ENCODE data around the gene UPK3A.

The UPK3A gene

DNA sequence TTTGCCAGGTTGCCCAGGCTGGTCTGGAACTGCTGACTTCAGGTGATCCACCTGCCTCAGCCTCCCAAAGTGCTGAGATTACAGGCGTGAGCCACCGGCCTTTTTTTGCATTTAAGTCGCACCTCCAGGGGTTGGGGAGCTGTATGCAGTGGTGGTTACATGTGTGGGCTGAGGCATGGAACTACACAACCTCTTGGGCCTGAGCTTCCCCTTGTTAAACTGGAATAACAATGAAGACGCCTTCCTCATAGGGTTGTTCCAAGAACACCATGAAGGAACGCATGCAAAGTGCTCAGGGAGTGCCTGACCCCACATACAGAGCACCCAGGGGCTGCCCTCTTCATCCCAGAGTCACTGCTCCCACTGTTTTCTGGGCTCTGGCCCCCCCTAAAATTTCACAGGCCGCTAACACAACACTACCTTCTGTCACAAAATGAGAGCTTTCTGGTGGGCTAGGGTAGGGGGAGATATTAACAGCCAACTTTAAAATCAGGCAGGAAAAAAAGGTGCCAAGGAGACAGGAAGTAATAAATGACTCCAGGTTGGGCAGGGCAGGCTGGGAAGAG, 23.7 kb downstream of the UPK3A start:
- no peak overlapping the region for H2BK12ac ChIP-seq (ENCODE audit: low read length)
- no peak overlapping the region for H3K4me3 ChIP-seq (ENCODE audit: low read length in 2 of 2)
- WGBS, 2 donors (ENCODE audit: extremely low coverage in 2 of 2, insufficient read length in 2 of 2, insufficient replicate concordance in 1 of 2) = no CpG with 5 or more reads among the region's 6 CpGs
- peak overlapping the region; percentile 75 for H3K14ac ChIP-seq (ENCODE audit: low read length)
- peaks cover 0 to 2% of the 10 kb centered on the region in 2 donors for H3K36me3 ChIP-seq (replicated peaks in 1 of 2; ENCODE audit: control insufficient read depth in 2 of 2, insufficient read depth in 2 of 2, low read length in 2 of 2)
- H2BK15ac ChIP-seq (ENCODE audit: low read length) = no peak overlapping the region
- no peak overlapping the region for H4K91ac ChIP-seq (ENCODE audit: low read depth, low read length, poor library complexity)
- peak overlapping the region; percentile 91 for H2AFZ ChIP-seq (ENCODE audit: low read length)
- H3K9ac ChIP-seq (ENCODE audit: low read depth, low read length, poor library complexity) = no peak overlapping the region
- H3K27ac ChIP-seq (replicated peaks; ENCODE audit: low read length) = no peak overlapping the region
- peaks cover 15 to 20% of the 10 kb centered on the region in 2 donors for H3K4me1 ChIP-seq (ENCODE audit: control insufficient read depth in 2 of 2, insufficient read depth in 1 of 2, low read depth in 1 of 2, low read length in 2 of 2)
- H3K79me1 ChIP-seq (ENCODE audit: low read depth, low read length) = peaks cover 4% of the 10 kb centered on the region
- H2BK120ac ChIP-seq (ENCODE audit: low read depth, low read length) = no peak overlapping the region
- no peak overlapping the region for H2AK5ac ChIP-seq (ENCODE audit: low read depth, low read length)
- peak overlapping the region; percentile 27 for H3K18ac ChIP-seq (ENCODE audit: low read length)
- no peak overlapping the region for H3K4me2 ChIP-seq (ENCODE audit: insufficient read depth, low read length, poor library complexity, severe bottlenecking)
- H3K4ac ChIP-seq (ENCODE audit: low read length) = no peak overlapping the region
- H3K23ac ChIP-seq (ENCODE audit: low read depth, low read length, poor library complexity) = no peak overlapping the region
- H4K8ac ChIP-seq (ENCODE audit: low read depth, low read length) = no peak overlapping the region
- H3K27me3 ChIP-seq (ENCODE audit: control insufficient read depth in 3 of 3, insufficient read depth in 3 of 3, low read depth in 1 of 3, low read length in 3 of 3) = peaks cover 0 to 6% (median 0%) of the 10 kb centered on the region in 3 experiments
- no peaks in the 10 kb centered on the region for H3K9me3 ChIP-seq (replicated peaks in 1 of 2; ENCODE audit: control insufficient read depth in 2 of 2, insufficient read depth in 1 of 2, low read depth in 1 of 2, low read length in 2 of 2)
- no peak for DNase-seq (ENCODE audit: low spot score)
- no peak overlapping the region for H2BK5ac ChIP-seq (ENCODE audit: low read length)

DNA sequence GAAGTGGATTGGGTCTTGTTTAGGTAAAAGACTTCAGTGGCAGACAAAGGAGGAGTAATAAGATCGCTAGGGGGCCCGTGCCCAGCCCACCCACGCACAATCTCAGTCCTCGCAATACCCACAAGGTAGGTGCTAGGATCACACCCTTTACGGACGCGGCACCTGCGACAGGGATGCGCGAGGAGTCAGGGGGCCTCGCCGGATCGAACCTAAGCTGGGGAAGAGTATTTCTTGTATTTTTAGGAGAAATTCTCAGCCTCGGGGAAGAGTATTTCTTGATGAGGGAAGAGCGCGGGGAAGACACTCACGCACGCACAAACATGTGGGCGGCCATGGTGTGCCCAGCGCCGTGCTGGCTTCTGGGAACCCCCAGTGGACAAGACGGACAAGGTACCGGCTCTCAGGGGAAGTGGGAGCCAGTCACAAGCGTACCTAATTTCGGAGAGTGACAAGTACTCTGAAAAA, 24.2 kb downstream of the UPK3A start:
- H3K27ac ChIP-seq (replicated peaks; ENCODE audit: low read length) = peak overlapping the region; percentile 67
- H3K9me3 ChIP-seq (replicated peaks in 1 of 2; ENCODE audit: control insufficient read depth in 2 of 2, insufficient read depth in 1 of 2, low read depth in 1 of 2, low read length in 2 of 2) = no peaks in the 10 kb centered on the region
- no peak overlapping the region for H3K23ac ChIP-seq (ENCODE audit: low read depth, low read length, poor library complexity)
- H3K4me3 ChIP-seq (ENCODE audit: low read length in 2 of 2) = peak overlapping the region; percentile 50 to 77
- no peak overlapping the region for H2BK12ac ChIP-seq (ENCODE audit: low read length)
- H3K18ac ChIP-seq (ENCODE audit: low read length) = peak overlapping the region; percentile 91
- peak overlapping the region; percentile 77 for H3K4me2 ChIP-seq (ENCODE audit: insufficient read depth, low read length, poor library complexity, severe bottlenecking)
- no peak for DNase-seq (ENCODE audit: low spot score)
- H3K9ac ChIP-seq (ENCODE audit: low read depth, low read length, poor library complexity) = no peak overlapping the region
- no CpG with 5 or more reads among the region's 25 CpGs for WGBS, 2 donors (ENCODE audit: extremely low coverage in 2 of 2, insufficient read length in 2 of 2, insufficient replicate concordance in 1 of 2)
- H3K14ac ChIP-seq (ENCODE audit: low read length) = no peak overlapping the region
- H3K79me1 ChIP-seq (ENCODE audit: low read depth, low read length) = peaks cover 4% of the 10 kb centered on the region
- H2BK5ac ChIP-seq (ENCODE audit: low read length) = no peak overlapping the region
- H2BK120ac ChIP-seq (ENCODE audit: low read depth, low read length) = no peak overlapping the region
- no peak overlapping the region for H2BK15ac ChIP-seq (ENCODE audit: low read length)
- H3K36me3 ChIP-seq (replicated peaks in 1 of 2; ENCODE audit: control insufficient read depth in 2 of 2, insufficient read depth in 2 of 2, low read length in 2 of 2) = peaks cover 0 to 2% of the 10 kb centered on the region in 2 donors
- H3K4me1 ChIP-seq (ENCODE audit: control insufficient read depth in 2 of 2, insufficient read depth in 1 of 2, low read depth in 1 of 2, low read length in 2 of 2) = peaks cover 17 to 20% of the 10 kb centered on the region in 2 donors
- no peak overlapping the region for H2AK5ac ChIP-seq (ENCODE audit: low read depth, low read length)
- H4K91ac ChIP-seq (ENCODE audit: low read depth, low read length, poor library complexity) = no peak overlapping the region
- H4K8ac ChIP-seq (ENCODE audit: low read depth, low read length) = no peak overlapping the region
- peaks cover 0 to 6% (median 0%) of the 10 kb centered on the region in 3 experiments for H3K27me3 ChIP-seq (ENCODE audit: control insufficient read depth in 3 of 3, insufficient read depth in 3 of 3, low read depth in 1 of 3, low read length in 3 of 3)
- H2AFZ ChIP-seq (ENCODE audit: low read length) = peak overlapping the region; percentile 91
- H3K4ac ChIP-seq (ENCODE audit: low read length) = no peak overlapping the region

- no peak within 1 kb of the TSS for H4K91ac ChIP-seq (ENCODE audit: low read depth, low read length, poor library complexity)
- no peak within 1 kb of the TSS for H3K4ac ChIP-seq (ENCODE audit: low read length)
- DNase-seq (ENCODE audit: low spot score) = peak; percentile 95
- peaks cover 4% of the 10 kb centered on the region for H3K79me1 ChIP-seq (ENCODE audit: low read depth, low read length)
- peak within 1 kb of the TSS; percentile 70 to 92 for H3K4me3 ChIP-seq (ENCODE audit: low read length in 2 of 2)
- H3K14ac ChIP-seq (ENCODE audit: low read length) = no peak within 1 kb of the TSS
- peak within 1 kb of the TSS; percentile 79 for H3K9ac ChIP-seq (ENCODE audit: low read depth, low read length, poor library complexity)
- H3K4me1 ChIP-seq (ENCODE audit: control insufficient read depth in 2 of 2, insufficient read depth in 1 of 2, low read depth in 1 of 2, low read length in 2 of 2) = peaks cover 18 to 21% of the 10 kb centered on the region in 2 donors
- no peak within 1 kb of the TSS for H2BK5ac ChIP-seq (ENCODE audit: low read length)
- H2AFZ ChIP-seq (ENCODE audit: low read length) = peak within 1 kb of the TSS; percentile 91
- H3K4me2 ChIP-seq (ENCODE audit: insufficient read depth, low read length, poor library complexity, severe bottlenecking) = peak within 1 kb of the TSS; percentile 96
- peak within 1 kb of the TSS; percentile 14 for H2BK120ac ChIP-seq (ENCODE audit: low read depth, low read length)
- peaks cover 0 to 2% of the 10 kb centered on the region in 2 donors for H3K36me3 ChIP-seq (replicated peaks in 1 of 2; ENCODE audit: control insufficient read depth in 2 of 2, insufficient read depth in 2 of 2, low read length in 2 of 2)
- H3K27me3 ChIP-seq (ENCODE audit: control insufficient read depth in 3 of 3, insufficient read depth in 3 of 3, low read depth in 1 of 3, low read length in 3 of 3) = peaks cover 0 to 6% (median 0%) of the 10 kb centered on the region in 3 experiments
- peak within 1 kb of the TSS; percentile 96 for H3K18ac ChIP-seq (ENCODE audit: low read length)
- H3K9me3 ChIP-seq (replicated peaks in 1 of 2; ENCODE audit: control insufficient read depth in 2 of 2, insufficient read depth in 1 of 2, low read depth in 1 of 2, low read length in 2 of 2) = no peaks in the 10 kb centered on the region
- WGBS, 2 donors (ENCODE audit: extremely low coverage in 2 of 2, insufficient read length in 2 of 2, insufficient replicate concordance in 1 of 2) = no CpG with 5 or more reads among the region's 95 CpGs
- H2AK5ac ChIP-seq (ENCODE audit: low read depth, low read length) = peak within 1 kb of the TSS; percentile 59
- no peak within 1 kb of the TSS for H4K8ac ChIP-seq (ENCODE audit: low read depth, low read length)
- H3K23ac ChIP-seq (ENCODE audit: low read depth, low read length, poor library complexity) = peak within 1 kb of the TSS; percentile 90
- peak within 1 kb of the TSS; percentile 22 for H2BK15ac ChIP-seq (ENCODE audit: low read length)
- H3K27ac ChIP-seq (replicated peaks; ENCODE audit: low read length) = peak within 1 kb of the TSS; percentile 86
- no peak within 1 kb of the TSS for H2BK12ac ChIP-seq (ENCODE audit: low read length)
These were observed 24.9 kb downstream of the UPK3A start, which contains the start of gene FAM118A for GRCh38 chr22:45309422-45310227. Gene FAM118A, plus strand, starts transcription at chr22:45309934. Its CDS starts 12,446 bp downstream, at chr22:45322380.

Data from neuronal stem cell (in vitro differentiated cells).